Spleen (tissue), 11 donors: ENCODE measurements around the gene TPM4. TPM values are rescaled to one million over a fixed set of nuclear protein-coding genes. Genes with fewer than 3 reads are reported as not detected.
A peak's percentile ranks its signal among the peaks of the same experiment; 100 is the strongest.

Experiments used
- DNase-seq: peaks from one replicate; pipeline ENCODE4 v3.0.0-alpha.2; 2020
- H3K27ac ChIP-seq, 8 donors: fragments of 200-600 bp; sonication (generic) in 7 of 8; 1 replicate in 4 of 8; 2 replicates in 4 of 8; pipeline versions ENCODE4 v1.5.0 to v1.8.0; 2016 to 2021; ENCODE audit warnings: inconsistent platforms in 4 of 8, mild to moderate bottlenecking in 4 of 8, moderate library complexity in 1 of 8
- H3K27me3 ChIP-seq, 7 donors: fragments of 200-600 bp; sonication (generic) in 6 of 7; replicated peaks in 1 of 7; 1 replicate in 4 of 7; 2 replicates in 3 of 7; pipeline versions ENCODE4 v1.5.0 to v1.8.0; 2016 to 2021; ENCODE audit warnings: inconsistent platforms in 3 of 7, mild to moderate bottlenecking in 1 of 7
- H3K36me3 ChIP-seq, 6 donors: fragments of 200-600 bp; sonication (generic) in 5 of 6; 1 replicate in 4 of 6; 2 replicates in 2 of 6; pipeline versions ENCODE4 v1.5.0 to v1.8.0; 2016 to 2021; ENCODE audit warnings: inconsistent platforms in 2 of 6
- H3K4me1 ChIP-seq, 6 donors: fragments of 200-600 bp; sonication (generic) in 5 of 6; 1 replicate in 3 of 6; 2 replicates in 3 of 6; pipeline versions ENCODE4 v1.5.0 to v1.8.0; 2016 to 2021; ENCODE audit warnings: inconsistent platforms in 3 of 6
- H3K4me3 ChIP-seq, 8 donors: fragments of 200-600 bp; sonication (generic) in 7 of 8; 1 replicate in 4 of 8; 2 replicates in 4 of 8; pipeline versions ENCODE4 v1.5.0 to v1.8.0; 2016 to 2021; ENCODE audit warnings: inconsistent platforms in 4 of 8, mild to moderate bottlenecking in 4 of 8, moderate library complexity in 2 of 8
- H3K9me3 ChIP-seq, 8 donors: fragments of 200-600 bp; sonication (generic) in 7 of 8; 1 replicate in 4 of 8; 2 replicates in 4 of 8; pipeline versions ENCODE4 v1.5.0 to v1.8.0; 2016 to 2021; ENCODE audit warnings: inconsistent platforms in 4 of 8
- POLR2A ChIP-seq, 3 donors: fragments of 450-650 bp; IDR thresholded peaks; one replicate each; pipeline ENCODE4 v1.5.1; 2017; ENCODE audit warnings: antibody characterized with exemption in 3 of 3, mild to moderate bottlenecking in 1 of 3
- POLR2AphosphoS5 ChIP-seq, 3 donors: sonication (generic); formaldehyde crosslinking; IDR thresholded peaks; one replicate each; pipeline ENCODE4 v1.5.1; 2017; ENCODE audit warnings: antibody characterized with exemption in 3 of 3
- WGBS, 5 donors: extraction: QIAGEN DNeasy Blood & Tissue Kit in 3 of 5; methylation state at CpG; one replicate each; pipeline versions ENCODE4 v1.1.5 to v1.1.7; 2013 to 2018; 5-methylcytosine and 5-hydroxymethylcytosine counted together
- intact Hi-C: fragments of 100-400 bp; cut with DNase I; formaldehyde crosslinking; loops from one replicate; pipeline ENCODE4 v1.15.0; 2023; ENCODE audit warnings: low total_unique reads
- polyA plus RNA-seq, 3 donors: library from polyadenylated mRNA; stranded (reverse); fragments of 200-250 nt; gene quantifications; one replicate each; pipeline ENCODE4 v1.2.1, GENCODE V29; 2013
- total RNA-seq, 7 donors: library from RNA; depleted of rRNA in 3 of 7; stranded (reverse); fragments of >200 nt in 3 of 7; fragmentation: NEBNext Ultra II Directional in 4 of 7; extraction: Animal tissue kit (Norgen Biotek cat#: 25700) in 4 of 7; gene quantifications; one replicate each; pipeline versions ENCODE4 v1.1.0 to v1.2.1, GENCODE V29; 2016 to 2021
- TF ChIP-seq, protein P1 (sequence below), 11 experiments: fragments of 200-600 bp in 7 of 11; fragments of 450-650 bp in 4 of 11; sonication (generic) in 4 of 11; IDR thresholded peaks in 8 of 11; conservative IDR thresholded peaks in 3 of 11; 1 replicate in 7 of 11; 2 replicates in 4 of 11; pipeline versions ENCODE4 v1.4.0 to v1.8.0; 2016 to 2021; ENCODE audit warnings: antibody characterized with exemption in 11 of 11, inconsistent platforms in 4 of 11, mild to moderate bottlenecking in 1 of 11
- donor health status: healthy with polysubstance abuse.
- donor health status: DM: no; HTN: no; CAD: no; lungs with moderate emphysema.
- donor health status: DM: no; HTN: no; CAD: no.
- donor health status: Bipolar disorder and iron deficiency.
- donor health status: healthy.
- donor health status: DM: no; HTN: no; CAD: no.
- donor health status: DM: yes; HTN: yes; CAD: no.

The TPM4 gene
- total and polyA plus RNA-seq, 10 donors, result 181 to 760 (median 418) TPM

DNA sequence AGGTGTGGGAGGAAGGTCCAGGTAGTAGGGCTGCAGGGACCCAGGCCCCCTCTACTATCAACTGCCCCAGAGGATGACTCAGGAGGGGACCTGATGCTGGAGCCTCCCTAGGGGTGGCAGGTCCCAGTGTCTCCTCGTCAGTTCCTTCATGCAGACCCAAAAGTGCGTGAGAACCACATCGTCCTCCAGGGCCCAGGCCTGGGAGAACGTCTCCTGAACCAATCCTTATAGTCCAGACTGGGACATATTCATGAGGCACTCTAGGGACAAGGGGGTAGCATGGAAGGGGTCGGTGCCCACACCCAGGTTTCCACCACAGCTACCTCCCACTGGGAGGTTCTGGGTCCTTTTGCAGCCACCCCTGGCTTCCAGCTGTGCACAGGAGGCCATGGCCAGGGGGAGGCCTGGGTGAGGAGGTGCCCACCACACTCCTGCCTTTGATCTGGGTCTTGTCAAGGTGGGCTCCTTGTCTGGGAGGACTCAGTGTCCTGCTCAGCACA is 38.0 kb upstream of the TPM4 start:
- no peaks in the 10 kb centered on the region for H3K27me3 ChIP-seq

DNA sequence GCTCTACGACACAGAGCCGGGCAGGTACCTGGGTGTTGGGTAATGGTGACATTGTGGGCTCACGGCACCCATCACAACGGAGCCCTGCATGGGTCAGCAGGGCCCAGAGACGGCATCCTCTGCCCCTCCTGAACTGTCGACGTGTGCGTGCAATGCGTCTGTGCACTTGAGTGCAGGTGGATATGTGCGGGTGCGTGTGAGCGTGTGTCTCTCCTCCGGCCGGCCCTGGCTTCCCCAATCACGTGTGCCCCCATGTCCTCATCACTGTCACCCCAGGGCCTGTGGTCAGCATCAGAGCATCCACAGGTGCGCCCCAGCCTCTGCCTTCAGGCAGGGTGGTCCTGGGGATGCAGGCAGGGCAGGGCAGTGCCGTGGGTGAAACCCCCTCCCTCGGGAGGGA is 37.2 kb upstream of the TPM4 start:
- DNase-seq, result no peak
- TF ChIP-seq POLR2A (IDR thresholded peaks at IDR 0.05) (no peak), POLR2AphosphoS5 (IDR thresholded peaks at IDR 0.05) (no peak)
- TF ChIP-seq, protein P1, sequence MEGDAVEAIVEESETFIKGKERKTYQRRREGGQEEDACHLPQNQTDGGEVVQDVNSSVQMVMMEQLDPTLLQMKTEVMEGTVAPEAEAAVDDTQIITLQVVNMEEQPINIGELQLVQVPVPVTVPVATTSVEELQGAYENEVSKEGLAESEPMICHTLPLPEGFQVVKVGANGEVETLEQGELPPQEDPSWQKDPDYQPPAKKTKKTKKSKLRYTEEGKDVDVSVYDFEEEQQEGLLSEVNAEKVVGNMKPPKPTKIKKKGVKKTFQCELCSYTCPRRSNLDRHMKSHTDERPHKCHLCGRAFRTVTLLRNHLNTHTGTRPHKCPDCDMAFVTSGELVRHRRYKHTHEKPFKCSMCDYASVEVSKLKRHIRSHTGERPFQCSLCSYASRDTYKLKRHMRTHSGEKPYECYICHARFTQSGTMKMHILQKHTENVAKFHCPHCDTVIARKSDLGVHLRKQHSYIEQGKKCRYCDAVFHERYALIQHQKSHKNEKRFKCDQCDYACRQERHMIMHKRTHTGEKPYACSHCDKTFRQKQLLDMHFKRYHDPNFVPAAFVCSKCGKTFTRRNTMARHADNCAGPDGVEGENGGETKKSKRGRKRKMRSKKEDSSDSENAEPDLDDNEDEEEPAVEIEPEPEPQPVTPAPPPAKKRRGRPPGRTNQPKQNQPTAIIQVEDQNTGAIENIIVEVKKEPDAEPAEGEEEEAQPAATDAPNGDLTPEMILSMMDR (IDR thresholded peaks at IDR 0.05 in 8 of 11, conservative IDR thresholded peaks at IDR 0.05 in 3 of 11), result no peak
- intact Hi-C loops, result no loop called here
- Histone ChIP-seq H3K36me3 (no peaks in the 10 kb centered on the region), H3K4me3 (no peak overlapping the region), H3K9me3 (no peaks in the 10 kb centered on the region), H3K4me1 (peaks cover 7 to 18% (median 10%) of the 10 kb centered on the region in 6 donors), H3K27ac (no peak overlapping the region), H3K27me3 (no peaks in the 10 kb centered on the region)
- 57 to 92% (median 88%) methylated on average over 3 to 18 of the region's 18 CpGs for WGBS, 5 donors

More for the DNA sequence above, 38.0 kb upstream of the TPM4 start:
- whole genome bisulfite sequencing, 5 donors, result 80 to 91% (median 84%) methylated on average over 5 of the region's 5 CpGs
- DNase-seq, result no peak
- Histone ChIP-seq H3K9me3 (no peaks in the 10 kb centered on the region), H3K4me3 (no peak overlapping the region), H3K27ac (no peak overlapping the region), H3K36me3 (no peaks in the 10 kb centered on the region), H3K4me1 (peaks cover 7 to 18% (median 10%) of the 10 kb centered on the region in 6 donors)
- intact Hi-C loops, result no loop called here
- TF ChIP-seq, protein P1 (IDR thresholded peaks at IDR 0.05 in 8 of 11, conservative IDR thresholded peaks at IDR 0.05 in 3 of 11), result no peak
- TF ChIP-seq POLR2A (IDR thresholded peaks at IDR 0.05), result no peak

DNA sequence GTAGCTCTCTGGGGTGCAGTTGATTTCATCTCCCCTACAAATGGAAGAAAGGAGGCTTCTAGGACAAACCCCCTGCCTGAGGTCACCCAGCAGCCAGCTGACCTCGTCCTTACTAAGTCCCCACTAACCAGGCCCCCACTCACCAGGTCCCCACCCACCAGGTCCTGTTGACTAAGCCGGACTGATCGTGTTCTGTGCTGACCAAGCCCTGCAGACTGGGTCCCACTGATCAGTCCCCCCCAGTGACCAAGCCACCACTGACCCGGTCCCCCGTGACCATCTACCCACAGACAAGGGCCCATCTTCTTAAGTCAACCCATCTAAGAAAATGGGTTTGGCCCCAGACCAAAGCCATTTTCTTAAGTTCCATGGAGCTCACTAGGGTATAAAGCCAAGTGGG is 36.8 kb upstream of the TPM4 start:
- no peak for DNase-seq
- intact Hi-C loops, result no loop called here
- no peak overlapping the region for H3K27ac ChIP-seq
- H3K4me3 ChIP-seq, result no peak overlapping the region
- H3K36me3 ChIP-seq, result no peaks in the 10 kb centered on the region
- H3K9me3 ChIP-seq, result no peaks in the 10 kb centered on the region
- TF ChIP-seq POLR2A (IDR thresholded peaks at IDR 0.05) (no peak), POLR2AphosphoS5 (IDR thresholded peaks at IDR 0.05) (no peak)
- TF ChIP-seq, protein P1 (IDR thresholded peaks at IDR 0.05 in 8 of 11, conservative IDR thresholded peaks at IDR 0.05 in 3 of 11), result no peak
- no peaks in the 10 kb centered on the region for H3K27me3 ChIP-seq
- 81 to 96% (median 90%) methylated on average over 3 to 5 of the region's 5 CpGs for WGBS, 5 donors
- H3K4me1 ChIP-seq, result peaks cover 7 to 18% (median 10%) of the 10 kb centered on the region in 6 donors

DNA sequence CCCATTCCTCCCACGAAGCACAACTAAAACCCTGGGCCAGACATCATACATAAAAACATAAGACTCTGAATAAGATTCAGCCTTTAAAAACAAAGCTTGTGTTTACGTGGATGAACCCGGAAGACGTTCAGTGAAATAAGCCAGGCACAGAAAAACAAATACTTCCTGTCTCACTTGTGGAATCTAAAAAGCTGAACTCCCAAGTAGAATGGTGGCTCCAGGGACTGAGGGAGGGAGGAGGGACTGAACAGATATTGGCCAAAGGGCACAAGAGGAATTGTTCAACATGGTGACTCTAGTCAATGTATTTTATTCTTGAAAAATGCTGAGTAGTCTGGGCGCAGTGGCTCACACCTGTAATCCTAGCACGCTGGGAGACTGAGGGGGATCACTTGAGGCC is 35.7 kb upstream of the TPM4 start:
- TF ChIP-seq POLR2A (IDR thresholded peaks at IDR 0.05), result no peak
- TF ChIP-seq POLR2AphosphoS5 (IDR thresholded peaks at IDR 0.05), result no peak
- TF ChIP-seq, protein P1 (IDR thresholded peaks at IDR 0.05 in 8 of 11, conservative IDR thresholded peaks at IDR 0.05 in 3 of 11), result peak in 1 of 11 experiments; percentile 16
- H3K27me3 ChIP-seq, result no peaks in the 10 kb centered on the region
- no peak overlapping the region for H3K27ac ChIP-seq
- 52 to 71% (median 66%) methylated on average over 6 of the region's 6 CpGs for WGBS, 5 donors
- H3K4me3 ChIP-seq, result no peak overlapping the region
- no peaks in the 10 kb centered on the region for H3K9me3 ChIP-seq
- intact Hi-C loops, result loop anchor here (2.0 kb wide), 1 partner anchor 142 kb away; no protein-coding TSS in a partner anchor
- no peaks in the 10 kb centered on the region for H3K36me3 ChIP-seq
- no peak for DNase-seq
- H3K4me1 ChIP-seq, result peaks cover 7 to 18% (median 10%) of the 10 kb centered on the region in 6 donors
